Iris pigment epithelial cell (primary cell): ENCODE data around the gene ETF1.

ENCODE experiments used
- DNase-seq: peaks from one replicate; pipeline ENCODE4 v3.0.0-alpha.2; 2011; ENCODE audit warnings: low read depth

Gene ETF1

GRCh38 chr5:138463419-138464007 is 79.5 kb downstream of the ETF1 start:
- peak; percentile 14 for DNase-seq

DNA sequence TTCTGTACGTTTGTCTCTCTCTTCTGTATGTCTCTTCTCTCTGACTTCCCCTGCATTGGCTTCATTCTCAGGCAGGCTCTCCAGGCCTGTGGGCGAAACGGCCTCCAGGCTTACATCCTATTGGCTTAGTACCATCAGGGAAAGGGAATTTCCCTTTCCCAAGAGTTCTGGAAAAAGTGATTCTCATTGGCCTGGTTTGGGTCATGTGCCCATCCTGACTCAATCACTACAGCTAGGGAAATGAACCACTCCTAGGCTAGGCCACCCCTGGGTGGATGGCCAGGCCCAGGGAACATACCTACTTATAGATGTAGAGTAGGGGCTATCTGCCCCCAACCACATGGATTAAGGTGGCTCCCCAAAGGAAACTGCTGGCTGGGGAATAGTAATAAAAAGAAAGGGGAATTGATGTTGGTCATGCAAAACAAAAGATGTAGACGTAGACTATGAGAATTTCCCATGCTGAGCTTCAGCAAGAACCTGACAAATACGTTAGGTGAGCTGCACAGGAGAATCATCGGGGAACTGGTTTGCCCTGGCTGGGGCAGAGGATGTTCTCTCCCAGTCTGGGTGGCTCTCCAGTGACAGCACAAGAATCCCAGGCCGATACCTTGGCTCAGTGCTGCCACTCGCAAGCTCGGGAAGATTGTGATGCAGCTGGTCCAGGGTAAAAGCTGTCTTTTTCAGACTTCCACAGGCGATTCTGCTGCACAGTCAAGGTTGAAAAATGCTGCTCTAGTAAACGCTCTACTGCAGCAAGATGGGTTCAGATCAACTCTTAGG is 81.5 kb downstream of the ETF1 start:
- peak; percentile 73 for DNase-seq

- no peak for DNase-seq
Measured at GRCh38 chr5:138460032-138460693, 82.9 kb downstream of the ETF1 start.

DNA sequence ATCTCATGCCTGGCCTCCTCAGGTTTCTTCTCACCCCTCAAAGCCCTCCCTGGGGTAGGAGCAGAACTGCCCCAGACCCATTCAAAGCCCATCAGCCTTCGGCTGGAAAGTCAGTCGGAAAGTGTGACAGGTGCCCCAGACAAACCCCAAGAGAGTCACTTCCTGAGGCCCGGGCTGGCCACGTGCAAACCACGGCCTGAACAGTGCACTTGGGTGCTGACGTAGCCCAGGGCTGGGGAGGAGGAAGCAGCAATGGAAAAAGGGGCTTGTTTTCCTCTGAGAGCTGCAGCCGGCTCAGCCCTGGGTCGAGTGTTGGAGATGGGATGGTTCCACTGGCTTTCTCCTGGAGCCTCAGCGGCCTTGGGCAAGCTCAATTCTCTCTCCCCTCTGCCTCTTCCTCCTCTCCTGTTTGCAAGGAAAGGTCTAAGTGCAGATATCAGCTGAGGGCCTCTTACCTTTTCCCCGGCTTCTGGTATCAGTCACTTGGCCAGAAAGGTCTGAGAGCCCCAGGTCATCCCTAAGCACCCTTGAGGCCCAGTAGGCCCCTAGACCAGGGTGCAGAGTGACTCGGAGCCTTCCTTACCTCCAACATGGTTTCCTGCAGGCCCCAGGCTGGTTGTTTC is 83.6 kb downstream of the ETF1 start:
- DNase-seq: no peak

DNA sequence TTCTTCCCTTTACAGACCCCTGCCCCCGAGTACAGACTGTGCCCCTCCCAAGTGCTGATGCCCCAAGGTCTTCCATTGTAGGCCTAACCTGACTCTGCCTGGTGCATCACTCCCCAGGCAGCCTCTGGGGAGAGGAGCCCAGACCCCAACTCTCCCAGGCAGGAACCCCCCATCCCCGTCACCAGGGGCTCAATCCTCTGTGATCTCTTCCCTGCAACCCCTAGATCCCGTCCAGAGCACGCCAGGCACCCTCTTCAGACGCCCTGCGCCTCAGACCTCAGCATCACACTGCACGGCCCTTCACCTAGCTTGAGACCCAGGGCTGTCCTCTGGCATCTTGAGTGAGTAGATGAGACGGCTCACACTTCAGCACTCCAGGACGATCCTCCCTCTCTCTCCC is 84.2 kb downstream of the ETF1 start:
- DNase-seq: no peak

DNA sequence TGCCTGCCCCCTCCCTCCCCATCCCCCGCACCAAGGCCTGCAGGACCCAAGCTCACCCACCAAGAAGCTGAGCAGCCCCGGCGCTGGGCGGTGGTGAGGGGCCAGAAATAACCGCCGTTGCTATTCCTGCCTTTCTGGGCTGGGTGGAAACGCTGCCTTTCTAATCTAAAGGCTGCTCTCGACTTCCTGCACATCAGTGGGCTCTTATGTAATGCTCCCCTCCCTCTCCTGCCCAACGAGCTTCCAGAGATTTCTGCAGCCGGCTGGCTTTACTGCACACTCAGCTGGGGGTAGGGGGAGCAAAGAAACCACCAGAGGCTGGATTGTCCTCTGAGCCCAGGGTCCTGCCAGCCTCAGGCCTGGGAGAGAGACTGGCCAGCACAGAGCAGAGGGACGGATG is 84.7 kb downstream of the ETF1 start:
- DNase-seq: no peak

DNA sequence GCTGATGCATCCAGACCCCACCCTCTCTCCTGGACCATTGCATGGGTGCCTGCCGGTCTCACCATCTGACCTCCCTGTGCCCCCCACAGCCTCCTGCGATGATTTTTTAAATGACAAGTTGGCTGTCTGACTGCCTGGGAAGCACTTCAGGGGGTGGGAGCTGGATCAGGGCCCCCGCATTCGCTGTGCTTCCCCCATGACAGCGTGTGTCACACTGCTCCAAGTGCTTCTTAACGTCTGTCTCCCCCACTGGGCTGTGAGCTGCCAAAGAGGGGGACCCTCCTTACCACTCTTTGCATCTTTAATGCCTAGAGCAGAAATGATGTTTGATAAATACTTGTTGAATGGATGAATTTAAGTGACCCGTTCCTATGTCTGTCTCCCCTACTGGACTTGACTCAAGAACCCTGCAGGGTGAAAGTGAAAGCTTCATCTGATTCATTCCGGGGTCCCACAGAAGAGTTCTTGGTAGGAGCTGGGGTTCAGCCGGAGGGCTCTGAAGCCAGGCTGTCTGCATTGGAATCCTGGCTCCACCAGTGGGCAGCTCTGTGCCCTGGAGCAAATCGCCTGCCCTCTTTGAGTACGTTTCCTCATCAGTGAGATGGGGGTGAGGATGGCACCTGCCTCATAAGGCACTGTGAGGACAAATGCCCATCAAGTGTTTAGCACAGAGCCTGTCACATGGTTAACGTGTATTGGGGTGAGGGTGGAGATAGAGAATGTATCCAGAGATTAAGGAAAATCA is 85.3 kb downstream of the ETF1 start:
- no peak for DNase-seq
